GM12865 (cell line): Measurements from ENCODE around the gene AEBP1.
A peak's percentile ranks its signal among the peaks of the same experiment; 100 is the strongest.

Experiments
- DNase-seq: peaks from one replicate; pipeline ENCODE4 v3.0.0; 2010; ENCODE audit warnings: low read depth
- H3K4me3 ChIP-seq: 2 replicates; pipeline ENCODE4 v1.5.1; 2011; ENCODE audit warnings: mild to moderate bottlenecking, low read depth, low read length, control low read depth
- CTCF ChIP-seq: IDR thresholded peaks from 2 replicates; pipeline ENCODE4 v1.5.1; 2011; ENCODE audit warnings: low read length, control low read depth, low read depth, inconsistent platforms; ENCODE audit not compliant: insufficient read depth; ENCODE audit errors: missing control alignments

The AEBP1 gene

GRCh38 chr7:44103923-44104859, at the start of gene AEBP1:
Gene AEBP1 (plus strand): TSS chr7:44104345. CDS start chr7:44104666, 321 bp downstream.
- DNase-seq = no peak
- no peak for TF ChIP-seq CTCF
- H3K4me3 ChIP-seq = no peak within 1 kb of the TSS

GRCh38 chr7:44056681-44057080, 47.5 kb upstream of the AEBP1 start:
- no peak for TF ChIP-seq CTCF
- DNase-seq = no peak

GRCh38 chr7:44057181-44057848, 46.8 kb upstream of the AEBP1 start:
- no peak overlapping the region for H3K4me3 ChIP-seq
- DNase-seq = no peak
- TF ChIP-seq CTCF = no peak

More at GRCh38 chr7:44056681-44057080, 47.5 kb upstream of the AEBP1 start:
- H3K4me3 ChIP-seq = no peak overlapping the region

- DNase-seq = no peak
- no peak for TF ChIP-seq CTCF
- no peak overlapping the region for H3K4me3 ChIP-seq
Measured at GRCh38 chr7:44057849-44058758, 46.0 kb upstream of the AEBP1 start.

- no peak for TF ChIP-seq CTCF
- H3K4me3 ChIP-seq = no peak overlapping the region
Measured at GRCh38 chr7:44058759-44059218, 45.4 kb upstream of the AEBP1 start.

GRCh38 chr7:44059219-44060090, 44.7 kb upstream of the AEBP1 start:
- H3K4me3 ChIP-seq = no peak overlapping the region
- no peak for TF ChIP-seq CTCF
- peak; percentile 45 for DNase-seq

More at GRCh38 chr7:44058759-44059218, 45.4 kb upstream of the AEBP1 start:
- DNase-seq = no peak
